ENCODE data around the gene KLF11. TPM values are rescaled to one million over a fixed set of nuclear protein-coding genes. Genes with fewer than 3 reads are reported as not detected.
A peak's percentile ranks its signal among the peaks of the same experiment; 100 is the strongest.

Gene KLF11
- polyA plus RNA-seq: 10 to 100 TPM; 10.5 to 18.8 (median 11.7) TPM

- Mint-ChIP-seq H3K4me3 (peak within 1 kb of the TSS; percentile 86 to 97 (median 93)), H3K27ac (peak within 1 kb of the TSS; percentile 90 to 99 (median 98)), H3K9me3 (no peaks in the 10 kb centered on the region), H3K4me1 (peaks cover 23 to 42% of the 10 kb centered on the region in 2 donors), H3K27me3 (ENCODE audit: low read depth in 3 of 3) (peaks cover 12 to 31% (median 12%) of the 10 kb centered on the region in 3 donors), H3K36me3 (peaks cover 0 to 12% (median 4%) of the 10 kb centered on the region in 3 donors)
- peak; percentile 86 to 90 (median 90) for DNase-seq
These were observed at the start of gene KLF11 for GRCh38 chr2:10043256-10043905. KLF11 (plus strand) TSS chr2:10043550; CDS start chr2:10043717, 167 bp downstream.

DNA sequence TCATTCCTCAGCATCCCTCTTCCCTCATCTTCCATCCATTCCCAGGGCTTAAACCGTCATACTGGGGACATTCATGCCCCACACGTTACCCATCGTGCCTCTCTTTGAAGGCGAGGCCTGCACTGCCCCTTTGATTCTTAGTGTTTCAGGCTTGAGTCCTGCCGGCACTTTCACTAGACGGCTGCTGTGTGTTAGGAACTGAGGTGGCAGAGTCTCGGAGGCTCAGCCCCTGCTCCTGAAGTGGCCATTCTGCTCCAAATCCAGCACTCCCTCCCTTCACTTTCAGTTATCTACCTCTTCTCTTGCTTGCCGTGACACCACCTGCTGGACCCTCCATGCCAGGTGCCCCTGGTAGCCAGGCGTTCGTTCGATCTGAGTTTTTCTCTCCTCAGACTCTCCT, 48.9 kb upstream of the KLF11 start:
- Mint-ChIP-seq H3K4me1 (no peaks in the 10 kb centered on the region), H3K9me3 (no peaks in the 10 kb centered on the region), H3K27ac (no peak overlapping the region), H3K36me3 (no peaks in the 10 kb centered on the region), H3K4me3 (no peak overlapping the region), H3K27me3 (ENCODE audit: low read depth in 3 of 3) (peaks cover 0 to 3% (median 0%) of the 10 kb centered on the region in 3 donors)
- no peak for DNase-seq

- H3K36me3 Mint-ChIP-seq: no peaks in the 10 kb centered on the region
- H3K4me1 Mint-ChIP-seq: no peaks in the 10 kb centered on the region
- H3K27ac Mint-ChIP-seq: no peak overlapping the region
- peaks cover 0 to 3% (median 0%) of the 10 kb centered on the region in 3 donors for H3K27me3 Mint-ChIP-seq (ENCODE audit: low read depth in 3 of 3)
- no peak overlapping the region for H3K4me3 Mint-ChIP-seq
- no peaks in the 10 kb centered on the region for H3K9me3 Mint-ChIP-seq
- DNase-seq: no peak
These were observed 48.3 kb upstream of the KLF11 start for GRCh38 chr2:9995059-9995458.

- H3K9me3 Mint-ChIP-seq: no peaks in the 10 kb centered on the region
- H3K27ac Mint-ChIP-seq: peak overlapping the region in 1 of 6 donors; percentile 64
- no peaks in the 10 kb centered on the region for H3K36me3 Mint-ChIP-seq
- no peak for DNase-seq
- no peaks in the 10 kb centered on the region for H3K4me1 Mint-ChIP-seq
- H3K27me3 Mint-ChIP-seq (ENCODE audit: low read depth in 3 of 3): peaks cover 0 to 3% (median 0%) of the 10 kb centered on the region in 3 donors
- H3K4me3 Mint-ChIP-seq: no peak overlapping the region
These were observed 47.0 kb upstream of the KLF11 start for GRCh38 chr2:9996321-9996720.

- Mint-ChIP-seq H3K27me3 (ENCODE audit: low read depth in 3 of 3) (peaks cover 0 to 3% (median 0%) of the 10 kb centered on the region in 3 donors), H3K36me3 (no peaks in the 10 kb centered on the region), H3K27ac (no peak overlapping the region), H3K9me3 (no peaks in the 10 kb centered on the region), H3K4me1 (no peaks in the 10 kb centered on the region), H3K4me3 (no peak overlapping the region)
- DNase-seq: no peak
These were observed 45.4 kb upstream of the KLF11 start for GRCh38 chr2:9997936-9998335.

GRCh38 chr2:9998916-9999654, 44.3 kb upstream of the KLF11 start:
- no peaks in the 10 kb centered on the region for H3K36me3 Mint-ChIP-seq
- no peak overlapping the region for H3K27ac Mint-ChIP-seq
- no peaks in the 10 kb centered on the region for H3K9me3 Mint-ChIP-seq
- peaks cover 0 to 3% (median 0%) of the 10 kb centered on the region in 3 donors for H3K27me3 Mint-ChIP-seq (ENCODE audit: low read depth in 3 of 3)
- no peak for DNase-seq
- H3K4me3 Mint-ChIP-seq: no peak overlapping the region
- no peaks in the 10 kb centered on the region for H3K4me1 Mint-ChIP-seq

DNA sequence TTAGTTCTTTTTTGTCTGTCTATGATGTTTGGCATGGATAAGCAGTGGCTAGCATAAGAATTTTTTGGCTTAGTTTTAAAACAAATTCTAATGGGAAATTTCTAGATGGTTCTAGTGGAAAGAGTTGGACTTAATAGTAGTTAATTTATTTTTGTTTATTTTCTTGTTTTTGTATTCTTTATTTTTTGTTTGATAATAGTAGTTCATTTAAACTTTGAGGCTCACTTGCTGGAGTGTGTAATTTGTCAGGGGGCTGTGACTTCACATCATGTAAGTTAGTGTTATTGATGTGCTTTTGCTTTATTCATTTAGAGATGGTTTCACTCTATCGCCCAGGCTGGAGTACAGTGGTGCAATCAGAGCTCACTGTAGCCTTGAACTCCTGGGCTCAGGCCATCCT, 43.7 kb upstream of the KLF11 start:
- H3K4me1 Mint-ChIP-seq: no peaks in the 10 kb centered on the region
- no peaks in the 10 kb centered on the region for H3K36me3 Mint-ChIP-seq
- H3K9me3 Mint-ChIP-seq: no peaks in the 10 kb centered on the region
- no peak overlapping the region for H3K4me3 Mint-ChIP-seq
- DNase-seq: no peak
- peaks cover 0 to 3% (median 0%) of the 10 kb centered on the region in 3 donors for H3K27me3 Mint-ChIP-seq (ENCODE audit: low read depth in 3 of 3)
- no peak overlapping the region for H3K27ac Mint-ChIP-seq

- no peak overlapping the region for H3K27ac Mint-ChIP-seq
- DNase-seq: no peak
- peaks cover 0 to 5% (median 3%) of the 10 kb centered on the region in 3 donors for H3K27me3 Mint-ChIP-seq (ENCODE audit: low read depth in 3 of 3)
These were observed 42.8 kb upstream of the KLF11 start for GRCh38 chr2:10000541-10000940.

GRCh38 chr2:10001586-10001985, 41.8 kb upstream of the KLF11 start:
- Mint-ChIP-seq H3K27ac (no peak overlapping the region), H3K36me3 (no peaks in the 10 kb centered on the region), H3K9me3 (no peaks in the 10 kb centered on the region), H3K4me3 (no peak overlapping the region), H3K4me1 (peaks cover 0 to 4% of the 10 kb centered on the region in 2 donors), H3K27me3 (ENCODE audit: low read depth in 3 of 3) (peaks cover 0 to 8% (median 3%) of the 10 kb centered on the region in 3 donors)
- no peak for DNase-seq

More at GRCh38 chr2:10000541-10000940, 42.8 kb upstream of the KLF11 start:
- peaks cover 0 to 2% of the 10 kb centered on the region in 2 donors for H3K4me1 Mint-ChIP-seq
- no peaks in the 10 kb centered on the region for H3K9me3 Mint-ChIP-seq
- no peak overlapping the region for H3K4me3 Mint-ChIP-seq
- no peaks in the 10 kb centered on the region for H3K36me3 Mint-ChIP-seq

- Mint-ChIP-seq H3K4me3 (no peak overlapping the region), H3K27me3 (ENCODE audit: low read depth in 3 of 3) (peaks cover 0 to 8% (median 3%) of the 10 kb centered on the region in 3 donors), H3K4me1 (peaks cover 0 to 6% of the 10 kb centered on the region in 2 donors), H3K36me3 (no peaks in the 10 kb centered on the region), H3K9me3 (no peaks in the 10 kb centered on the region), H3K27ac (no peak overlapping the region)
- no peak for DNase-seq
These were observed 41.2 kb upstream of the KLF11 start for GRCh38 chr2:10002109-10002508.

GRCh38 chr2:10002681-10003080, 40.7 kb upstream of the KLF11 start:
- Mint-ChIP-seq H3K9me3 (no peaks in the 10 kb centered on the region), H3K4me3 (no peak overlapping the region), H3K4me1 (peaks cover 0 to 6% of the 10 kb centered on the region in 2 donors)

DNA sequence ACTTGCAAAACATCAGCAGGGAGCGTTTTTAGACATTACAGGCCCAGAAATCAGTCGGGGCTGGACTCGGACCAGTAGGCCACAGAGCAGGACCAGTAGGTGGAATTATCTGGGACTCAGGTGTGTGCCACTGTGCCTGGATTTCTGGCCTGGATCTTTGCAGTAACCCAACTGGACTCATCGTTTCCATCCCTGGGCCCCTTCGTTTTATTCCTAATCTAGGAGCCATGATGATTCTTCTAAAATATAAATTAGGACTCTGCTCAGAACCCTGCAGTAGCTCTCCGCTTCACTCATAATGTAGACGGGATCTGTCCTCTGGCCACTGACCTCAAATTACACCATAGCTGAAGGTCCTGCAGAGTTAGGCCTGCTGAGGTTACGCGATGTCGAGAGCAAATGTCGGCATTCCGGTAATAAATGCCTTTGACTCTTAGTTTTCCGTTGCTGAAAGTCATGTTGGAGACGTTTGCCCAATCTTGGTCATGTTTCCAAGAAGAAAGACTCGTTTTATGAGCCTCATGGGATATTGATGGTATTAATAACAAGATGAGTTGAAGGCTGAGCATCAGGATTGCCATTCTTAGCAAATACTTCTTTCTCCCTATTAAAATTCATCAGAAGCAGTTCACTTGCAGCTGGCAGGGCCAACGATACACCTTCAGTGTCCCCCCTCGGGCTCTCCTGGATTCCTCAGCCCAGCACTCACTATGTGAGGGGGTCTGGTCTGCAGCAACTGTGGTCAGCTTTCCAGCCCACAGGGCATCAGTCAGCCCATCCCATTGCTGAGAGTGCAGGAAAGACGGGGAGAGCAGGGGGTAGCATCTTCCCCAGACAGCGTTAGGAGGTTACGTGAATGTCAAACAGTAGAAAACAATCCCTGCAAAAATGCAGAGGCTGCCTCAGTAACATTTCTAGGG, 39.9 kb upstream of the KLF11 start:
- DNase-seq: no peak
- Mint-ChIP-seq H3K27ac (no peak overlapping the region), H3K4me3 (no peak overlapping the region), H3K27me3 (ENCODE audit: low read depth in 3 of 3) (peaks cover 0 to 5% (median 3%) of the 10 kb centered on the region in 3 donors), H3K9me3 (no peaks in the 10 kb centered on the region), H3K36me3 (no peaks in the 10 kb centered on the region), H3K4me1 (peaks cover 0 to 6% of the 10 kb centered on the region in 2 donors)

More at GRCh38 chr2:10002681-10003080, 40.7 kb upstream of the KLF11 start:
- no peak overlapping the region for H3K27ac Mint-ChIP-seq
- peaks cover 0 to 8% (median 3%) of the 10 kb centered on the region in 3 donors for H3K27me3 Mint-ChIP-seq (ENCODE audit: low read depth in 3 of 3)
- no peaks in the 10 kb centered on the region for H3K36me3 Mint-ChIP-seq
- no peak for DNase-seq

DNA sequence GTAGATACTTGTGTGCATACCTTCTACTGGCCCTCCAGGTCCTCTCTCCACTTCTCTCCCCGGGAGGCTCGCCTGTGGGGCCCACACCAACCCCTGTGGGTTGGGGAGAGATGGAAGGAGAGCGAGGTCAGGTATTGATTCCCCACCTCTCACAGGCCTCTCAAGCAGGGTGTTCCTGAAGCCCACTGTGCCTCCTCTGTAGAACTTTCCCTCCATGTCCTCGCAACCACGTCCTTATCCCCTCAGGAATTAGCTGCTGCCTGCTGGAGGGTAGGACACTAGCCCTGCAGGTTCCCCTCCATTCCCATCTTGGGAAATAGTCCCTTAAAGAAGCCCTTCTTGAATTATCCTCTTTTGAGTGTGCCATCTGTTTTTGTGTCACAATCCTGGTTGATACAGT, 38.9 kb upstream of the KLF11 start:
- Mint-ChIP-seq H3K27ac (no peak overlapping the region), H3K9me3 (no peaks in the 10 kb centered on the region), H3K36me3 (no peaks in the 10 kb centered on the region), H3K27me3 (ENCODE audit: low read depth in 3 of 3) (peaks cover 2 to 5% (median 3%) of the 10 kb centered on the region in 3 donors), H3K4me3 (no peak overlapping the region), H3K4me1 (peaks cover 0 to 6% of the 10 kb centered on the region in 2 donors)
- DNase-seq: no peak
